Transverse colon (tissue), 4 donors: ENCODE measurements around the gene RAP1GAP2.

ENCODE experiments used
- CTCF ChIP-seq, 5 experiments: fragments of 200-600 bp in 3 of 5; fragments of 450-650 bp in 2 of 5; sonication (generic) in 3 of 5; IDR thresholded peaks; 1 replicate in 2 of 5; 2 replicates in 3 of 5; pipeline ENCODE4 v1.5.1; 2016 to 2017; ENCODE audit warnings: antibody characterized with exemption in 5 of 5, inconsistent platforms in 3 of 5, mild to moderate bottlenecking in 2 of 5, moderate library complexity in 1 of 5
- POLR2A ChIP-seq: fragments of 450-650 bp; IDR thresholded peaks from one replicate; pipeline ENCODE4 v1.6.1; 2016; ENCODE audit warnings: antibody characterized with exemption, mild to moderate bottlenecking, moderate library complexity
- POLR2AphosphoS5 ChIP-seq, 3 donors: sonication (generic); formaldehyde crosslinking; IDR thresholded peaks; one replicate each; pipeline ENCODE4 v1.6.1; 2016; ENCODE audit warnings: antibody characterized with exemption in 3 of 3

GRCh38 chr17:2975469-2975958 is 179.3 kb downstream of the RAP1GAP2 start:
- TF ChIP-seq POLR2AphosphoS5 (IDR thresholded peaks at IDR 0.05) (peak in 1 of 3 donors; percentile 23), CTCF (IDR thresholded peaks at IDR 0.05) (no peak), POLR2A (no peak)
